Measurements from ENCODE around the gene CPAMD8. TPM values are rescaled to one million over a fixed set of nuclear protein-coding genes. Genes with fewer than 3 reads are reported as not detected.

The CPAMD8 gene
- total and polyA plus RNA-seq, 2 donors (not counting 1 experiment from before 2014, with no cell fraction given): 0.14 to 1.7 TPM

DNA sequence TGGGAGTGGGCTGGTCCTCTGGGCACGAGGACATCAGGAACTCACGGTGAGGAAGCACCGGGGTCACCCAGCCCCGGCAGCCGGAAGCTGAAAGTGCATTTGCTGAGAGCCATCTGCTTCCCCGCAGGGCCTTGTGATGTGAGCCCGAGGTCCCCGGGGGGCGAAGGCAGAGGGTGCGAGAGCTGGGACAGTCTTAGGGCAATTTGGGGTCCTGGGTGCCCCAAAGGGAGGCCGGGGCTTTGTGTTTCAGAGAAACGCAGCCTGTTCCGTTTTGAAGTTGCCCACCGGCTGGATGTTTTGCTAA lies 133.0 kb downstream of the CPAMD8 start:
- TF ChIP-seq EZH2 (IDR thresholded peaks at IDR 0.05; ENCODE audit: low read length, missing control alignments): no peak
- TF ChIP-seq, protein P1, sequence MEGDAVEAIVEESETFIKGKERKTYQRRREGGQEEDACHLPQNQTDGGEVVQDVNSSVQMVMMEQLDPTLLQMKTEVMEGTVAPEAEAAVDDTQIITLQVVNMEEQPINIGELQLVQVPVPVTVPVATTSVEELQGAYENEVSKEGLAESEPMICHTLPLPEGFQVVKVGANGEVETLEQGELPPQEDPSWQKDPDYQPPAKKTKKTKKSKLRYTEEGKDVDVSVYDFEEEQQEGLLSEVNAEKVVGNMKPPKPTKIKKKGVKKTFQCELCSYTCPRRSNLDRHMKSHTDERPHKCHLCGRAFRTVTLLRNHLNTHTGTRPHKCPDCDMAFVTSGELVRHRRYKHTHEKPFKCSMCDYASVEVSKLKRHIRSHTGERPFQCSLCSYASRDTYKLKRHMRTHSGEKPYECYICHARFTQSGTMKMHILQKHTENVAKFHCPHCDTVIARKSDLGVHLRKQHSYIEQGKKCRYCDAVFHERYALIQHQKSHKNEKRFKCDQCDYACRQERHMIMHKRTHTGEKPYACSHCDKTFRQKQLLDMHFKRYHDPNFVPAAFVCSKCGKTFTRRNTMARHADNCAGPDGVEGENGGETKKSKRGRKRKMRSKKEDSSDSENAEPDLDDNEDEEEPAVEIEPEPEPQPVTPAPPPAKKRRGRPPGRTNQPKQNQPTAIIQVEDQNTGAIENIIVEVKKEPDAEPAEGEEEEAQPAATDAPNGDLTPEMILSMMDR (conservative IDR thresholded peaks at IDR 0.05 in 1 of 2, IDR thresholded peaks at IDR 0.05 in 1 of 2; ENCODE audit: low read depth in 1 of 2, low read length in 2 of 2): no peak
- Histone ChIP-seq H3K4me1 (ENCODE audit: control insufficient read depth, extremely low read depth, insufficient read depth, low read length) (no peaks in the 10 kb centered on the region), H3K27me3 (ENCODE audit: control insufficient read depth, insufficient read depth, low read length) (peaks cover 2% of the 10 kb centered on the region), H2AFZ (ENCODE audit: low read length) (no peak overlapping the region), H3K79me2 (ENCODE audit: control insufficient read depth, insufficient read depth, low read length) (no peaks in the 10 kb centered on the region), H3K9ac (ENCODE audit: insufficient read depth, low read length) (no peak overlapping the region), H3K9me3 (ENCODE audit: control insufficient read depth, insufficient read depth, low read depth, low read length) (no peaks in the 10 kb centered on the region), H3K4me3 (replicated peaks in 1 of 4; ENCODE audit: control extremely low read depth in 1 of 4, insufficient read depth in 1 of 4, low read depth in 3 of 4, low read length in 4 of 4) (no peak overlapping the region), H4K20me1 (ENCODE audit: control insufficient read depth, extremely low read depth, insufficient read depth, low read length) (no peaks in the 10 kb centered on the region), H3K27ac (ENCODE audit: insufficient read depth, low read length) (no peak overlapping the region), H3K36me3 (ENCODE audit: control insufficient read depth, insufficient read depth, low read length) (no peaks in the 10 kb centered on the region), H3K4me2 (ENCODE audit: extremely low read depth, insufficient read depth, low read length) (no peak overlapping the region)
- no peak for DNase-seq (ENCODE audit: low read depth in 2 of 2)

DNA sequence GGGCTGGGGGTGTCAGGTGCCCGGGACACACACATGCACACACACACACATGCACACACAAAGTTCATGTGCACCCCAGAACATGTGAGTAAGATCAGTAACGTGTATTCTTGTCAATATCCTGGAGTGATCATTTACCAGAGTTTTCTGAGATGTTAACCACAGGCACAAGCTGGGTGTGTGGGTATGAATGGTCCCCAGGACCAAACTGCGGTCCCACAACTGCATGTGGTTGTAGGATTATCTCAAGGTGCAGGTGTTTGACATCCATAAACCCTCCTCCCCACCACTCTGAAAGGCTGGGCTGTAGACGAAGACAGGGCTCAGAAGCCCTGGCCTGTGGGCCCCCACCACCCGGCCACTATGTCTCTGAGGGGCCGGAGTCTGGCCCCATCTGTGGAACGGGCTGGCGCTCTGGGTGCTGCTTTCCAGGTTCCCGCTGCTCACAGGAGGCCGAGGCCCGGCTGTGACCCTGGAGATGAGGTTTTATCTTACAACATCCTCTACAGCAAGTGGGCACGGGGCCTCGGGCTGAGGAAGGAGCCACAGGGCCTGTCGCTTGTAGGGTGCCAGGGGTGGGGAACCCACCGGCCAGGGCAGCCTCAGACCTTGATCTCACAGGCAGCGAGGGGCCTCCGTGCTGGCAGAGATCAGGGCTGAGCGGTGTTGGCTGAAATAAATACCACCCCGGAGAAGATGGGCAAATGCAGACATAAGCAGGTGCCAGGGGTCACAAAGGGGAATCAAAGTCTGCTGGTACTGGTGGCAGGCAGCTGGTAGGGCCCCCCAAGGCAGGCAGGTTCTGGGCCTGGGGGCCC lies 133.5 kb downstream of the CPAMD8 start:
- H3K4me1 ChIP-seq (ENCODE audit: control insufficient read depth, extremely low read depth, insufficient read depth, low read length): no peaks in the 10 kb centered on the region
- H3K27me3 ChIP-seq (ENCODE audit: control insufficient read depth, insufficient read depth, low read length): no peaks in the 10 kb centered on the region
- H3K4me2 ChIP-seq (ENCODE audit: extremely low read depth, insufficient read depth, low read length): no peak overlapping the region
- H3K36me3 ChIP-seq (ENCODE audit: control insufficient read depth, insufficient read depth, low read length): no peaks in the 10 kb centered on the region
- no peak overlapping the region for H3K9ac ChIP-seq (ENCODE audit: insufficient read depth, low read length)
- TF ChIP-seq EZH2 (IDR thresholded peaks at IDR 0.05; ENCODE audit: low read length, missing control alignments): no peak
- TF ChIP-seq, protein P1 (conservative IDR thresholded peaks at IDR 0.05 in 1 of 2, IDR thresholded peaks at IDR 0.05 in 1 of 2; ENCODE audit: low read depth in 1 of 2, low read length in 2 of 2): no peak
- DNase-seq (ENCODE audit: low read depth in 2 of 2): no peak
- no peak overlapping the region for H3K27ac ChIP-seq (ENCODE audit: insufficient read depth, low read length)
- no peaks in the 10 kb centered on the region for H3K9me3 ChIP-seq (ENCODE audit: control insufficient read depth, insufficient read depth, low read depth, low read length)
- H2AFZ ChIP-seq (ENCODE audit: low read length): no peak overlapping the region
- H4K20me1 ChIP-seq (ENCODE audit: control insufficient read depth, extremely low read depth, insufficient read depth, low read length): no peaks in the 10 kb centered on the region
- no peaks in the 10 kb centered on the region for H3K79me2 ChIP-seq (ENCODE audit: control insufficient read depth, insufficient read depth, low read length)
- no peak overlapping the region for H3K4me3 ChIP-seq (replicated peaks in 1 of 4; ENCODE audit: control extremely low read depth in 1 of 4, insufficient read depth in 1 of 4, low read depth in 3 of 4, low read length in 4 of 4)

DNA sequence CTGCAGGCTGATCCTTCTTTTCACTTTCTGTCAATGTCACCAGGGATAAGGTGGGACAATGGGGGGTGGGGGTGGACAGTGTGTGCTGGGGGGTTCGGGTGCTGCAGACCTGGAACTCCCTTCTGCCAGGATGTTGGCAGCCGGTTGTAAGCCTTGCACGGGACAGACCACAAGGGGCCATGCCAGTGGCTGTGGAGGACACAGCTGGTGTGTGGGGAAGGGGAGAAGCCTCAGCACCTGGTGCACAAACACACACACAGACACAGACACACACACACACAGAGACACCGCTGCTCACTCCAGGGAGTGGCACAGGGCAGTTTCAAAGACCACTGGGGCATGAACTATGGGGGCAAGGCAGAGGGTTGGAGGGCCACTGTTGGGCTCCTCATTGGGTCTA lies 134.2 kb downstream of the CPAMD8 start:
- H3K4me1 ChIP-seq (ENCODE audit: control insufficient read depth, extremely low read depth, insufficient read depth, low read length): no peaks in the 10 kb centered on the region
- no peak overlapping the region for H3K4me3 ChIP-seq (replicated peaks in 1 of 4; ENCODE audit: control extremely low read depth in 1 of 4, insufficient read depth in 1 of 4, low read depth in 3 of 4, low read length in 4 of 4)
- H4K20me1 ChIP-seq (ENCODE audit: control insufficient read depth, extremely low read depth, insufficient read depth, low read length): no peaks in the 10 kb centered on the region
- no peak overlapping the region for H3K27ac ChIP-seq (ENCODE audit: insufficient read depth, low read length)
- H3K36me3 ChIP-seq (ENCODE audit: control insufficient read depth, insufficient read depth, low read length): no peaks in the 10 kb centered on the region
- no peaks in the 10 kb centered on the region for H3K9me3 ChIP-seq (ENCODE audit: control insufficient read depth, insufficient read depth, low read depth, low read length)
- no peaks in the 10 kb centered on the region for H3K27me3 ChIP-seq (ENCODE audit: control insufficient read depth, insufficient read depth, low read length)
- no peak overlapping the region for H3K9ac ChIP-seq (ENCODE audit: insufficient read depth, low read length)
- DNase-seq (ENCODE audit: low read depth in 2 of 2): no peak
- H3K4me2 ChIP-seq (ENCODE audit: extremely low read depth, insufficient read depth, low read length): no peak overlapping the region
- no peak overlapping the region for H2AFZ ChIP-seq (ENCODE audit: low read length)
- H3K79me2 ChIP-seq (ENCODE audit: control insufficient read depth, insufficient read depth, low read length): no peaks in the 10 kb centered on the region
- TF ChIP-seq EZH2 (IDR thresholded peaks at IDR 0.05; ENCODE audit: low read length, missing control alignments): no peak
- TF ChIP-seq, protein P1 (conservative IDR thresholded peaks at IDR 0.05 in 1 of 2, IDR thresholded peaks at IDR 0.05 in 1 of 2; ENCODE audit: low read depth in 1 of 2, low read length in 2 of 2): no peak

All from fibroblast of lung (primary cell).